Ovary (tissue), 9 donors: ENCODE results near the gene CADM3. TPM values are rescaled to one million over a fixed set of nuclear protein-coding genes. Genes with fewer than 3 reads are reported as not detected.

Experiments
- DNase-seq, 5 donors: peaks; one replicate each; pipeline ENCODE4 v3.0.0-alpha.2; 2019 to 2020
- H3K27ac ChIP-seq, 2 donors: fragments of 200-600 bp; one replicate each; pipeline versions ENCODE4 v1.5.1 to v1.8.0; 2019 to 2022
- H3K27me3 ChIP-seq: fragments of 200-600 bp; one replicate; pipeline ENCODE4 v1.8.0; 2022
- H3K36me3 ChIP-seq: fragments of 200-600 bp; sonication (generic); one replicate; pipeline ENCODE4 v1.5.1; 2019
- H3K4me1 ChIP-seq: one replicate; pipeline ENCODE4 v1.8.1; 2013; ENCODE audit warnings: mild to moderate bottlenecking, moderate library complexity; ENCODE audit not compliant: insufficient read depth
- H3K4me3 ChIP-seq: fragments of 200-600 bp; sonication (generic); one replicate; pipeline ENCODE4 v1.5.1; 2017
- H3K9me3 ChIP-seq, 2 donors: fragments of 200-600 bp in 1 of 2; sonication (generic) in 1 of 2; one replicate each; pipeline versions ENCODE4 v1.5.1 to v1.8.1; 2013 to 2019; ENCODE audit warnings: mild to moderate bottlenecking in 1 of 2, moderate library complexity in 1 of 2
- EP300 ChIP-seq: sonication (generic); formaldehyde crosslinking; IDR thresholded peaks from one replicate; pipeline ENCODE4 v1.6.1; 2017; ENCODE audit warnings: antibody characterized with exemption
- POLR2A ChIP-seq: fragments of 450-650 bp; IDR thresholded peaks from one replicate; pipeline ENCODE4 v1.6.1; 2017; ENCODE audit warnings: antibody characterized with exemption, mild to moderate bottlenecking, moderate library complexity
- WGBS, 3 donors: extraction: QIAGEN DNeasy Blood & Tissue Kit in 1 of 3; methylation state at CpG; one replicate each; pipeline versions ENCODE4 v1.1.5 to v1.1.7; 2013 to 2017; 5-methylcytosine and 5-hydroxymethylcytosine counted together
- intact Hi-C, 4 donors: fragments of 100-400 bp; cut with DNase I; formaldehyde crosslinking; loops; one replicate each; pipeline versions ENCODE4 v1.11.0 to v1.15.1; 2022 to 2023
- polyA plus RNA-seq, 2 donors: library from polyadenylated mRNA; stranded (reverse); fragments of 200-250 nt in 1 of 2; fragments of 350-450 nt in 1 of 2; fragmentation: Illumina TruSeq in 1 of 2; extraction: RNeasy Lipid Tissue Mini Kit (QIAGEN cat#74804) in 1 of 2; gene quantifications; one replicate each; pipeline ENCODE4 v1.2.3, GENCODE V29; 2013 to 2014
- total RNA-seq, 7 donors: library from RNA; depleted of rRNA in 2 of 7; stranded (reverse); fragments of >200 nt in 2 of 7; fragmentation: NEBNext Ultra II Directional in 3 of 7; extraction: Animal tissue kit (Norgen Biotek cat#: 25700) in 3 of 7; gene quantifications; one replicate each; pipeline versions ENCODE4 v1.1.0 to v1.2.4, GENCODE V29; 2016 to 2023
- TF ChIP-seq, protein P1 (sequence below), 3 donors: fragments of 450-650 bp in 2 of 3; fragments of 200-600 bp in 1 of 3; IDR thresholded peaks; one replicate each; pipeline versions ENCODE4 v1.5.1 to v1.8.0; 2016 to 2022; ENCODE audit warnings: antibody characterized with exemption in 3 of 3, mild to moderate bottlenecking in 1 of 3
- donor health status: DM: no; HTN: no; CAD: no; lungs with moderate emphysema.
- donor health status: DM: no; HTN: no; CAD: no.
- donor health status: Bipolar disorder and iron deficiency.
- donor health status: DM: yes; HTN: yes; CAD: no.
- donor health status: DM: no; HTN: no; CAD: no.
- donor health status: DM: yes; HTN: yes; CAD: no.

Gene CADM3
- total and polyA plus RNA-seq, 9 donors = 0.17 to 13.8 (median 1.5) TPM; not detected in 2

DNA sequence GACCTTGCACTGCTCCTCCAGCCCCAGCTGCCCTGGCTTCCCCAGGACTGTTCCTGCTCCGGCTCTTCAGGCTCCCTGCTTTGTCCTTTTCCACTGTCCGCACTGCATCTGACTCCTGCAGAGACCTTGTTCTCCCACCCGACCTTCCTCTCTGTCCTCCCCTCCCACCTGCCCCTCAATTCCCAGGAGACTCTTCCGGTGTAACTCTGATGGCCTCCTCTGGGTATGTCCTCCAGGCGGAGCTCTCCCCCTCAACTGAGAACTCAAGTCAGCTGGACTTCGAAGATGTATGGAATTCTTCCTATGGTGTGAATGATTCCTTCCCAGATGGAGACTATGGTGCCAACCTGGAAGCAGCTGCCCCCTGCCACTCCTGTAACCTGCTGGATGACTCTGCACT lies 33.8 kb downstream of the CADM3 start:
- Histone ChIP-seq H3K27me3 (no peaks in the 10 kb centered on the region), H3K4me3 (no peak overlapping the region), H3K36me3 (no peaks in the 10 kb centered on the region), H3K9me3 (no peaks in the 10 kb centered on the region), H3K4me1 (no peaks in the 10 kb centered on the region), H3K27ac (no peak overlapping the region)
- no peak for DNase-seq
- no peak for TF ChIP-seq EP300
- TF ChIP-seq, protein P1, sequence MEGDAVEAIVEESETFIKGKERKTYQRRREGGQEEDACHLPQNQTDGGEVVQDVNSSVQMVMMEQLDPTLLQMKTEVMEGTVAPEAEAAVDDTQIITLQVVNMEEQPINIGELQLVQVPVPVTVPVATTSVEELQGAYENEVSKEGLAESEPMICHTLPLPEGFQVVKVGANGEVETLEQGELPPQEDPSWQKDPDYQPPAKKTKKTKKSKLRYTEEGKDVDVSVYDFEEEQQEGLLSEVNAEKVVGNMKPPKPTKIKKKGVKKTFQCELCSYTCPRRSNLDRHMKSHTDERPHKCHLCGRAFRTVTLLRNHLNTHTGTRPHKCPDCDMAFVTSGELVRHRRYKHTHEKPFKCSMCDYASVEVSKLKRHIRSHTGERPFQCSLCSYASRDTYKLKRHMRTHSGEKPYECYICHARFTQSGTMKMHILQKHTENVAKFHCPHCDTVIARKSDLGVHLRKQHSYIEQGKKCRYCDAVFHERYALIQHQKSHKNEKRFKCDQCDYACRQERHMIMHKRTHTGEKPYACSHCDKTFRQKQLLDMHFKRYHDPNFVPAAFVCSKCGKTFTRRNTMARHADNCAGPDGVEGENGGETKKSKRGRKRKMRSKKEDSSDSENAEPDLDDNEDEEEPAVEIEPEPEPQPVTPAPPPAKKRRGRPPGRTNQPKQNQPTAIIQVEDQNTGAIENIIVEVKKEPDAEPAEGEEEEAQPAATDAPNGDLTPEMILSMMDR (IDR thresholded peaks at IDR 0.05) = no peak
- TF ChIP-seq POLR2A = no peak
- WGBS, 3 donors = 44 to 61% (median 48%) methylated on average over 6 of the region's 6 CpGs
- intact Hi-C loops = no loop called here

DNA sequence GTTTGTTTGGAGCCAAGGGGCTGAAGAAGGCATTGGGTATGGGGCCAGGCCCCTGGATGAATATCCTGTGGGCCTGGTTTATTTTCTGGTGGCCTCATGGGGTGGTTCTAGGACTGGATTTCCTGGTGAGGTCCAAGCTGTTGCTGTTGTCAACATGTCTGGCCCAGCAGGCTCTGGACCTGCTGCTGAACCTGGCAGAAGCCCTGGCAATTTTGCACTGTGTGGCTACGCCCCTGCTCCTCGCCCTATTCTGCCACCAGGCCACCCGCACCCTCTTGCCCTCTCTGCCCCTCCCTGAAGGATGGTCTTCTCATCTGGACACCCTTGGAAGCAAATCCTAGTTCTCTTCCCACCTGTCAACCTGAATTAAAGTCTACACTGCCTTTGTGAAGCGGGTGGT lies 34.7 kb downstream of the CADM3 start:
- 86 to 91% (median 89%) methylated on average over 4 of the region's 4 CpGs for WGBS, 3 donors
- Histone ChIP-seq H3K36me3 (no peaks in the 10 kb centered on the region), H3K4me3 (no peak overlapping the region), H3K9me3 (no peaks in the 10 kb centered on the region), H3K4me1 (no peaks in the 10 kb centered on the region), H3K27me3 (no peaks in the 10 kb centered on the region), H3K27ac (no peak overlapping the region)
- DNase-seq = no peak
- intact Hi-C loops = no loop called here
- TF ChIP-seq EP300 = no peak
- TF ChIP-seq POLR2A = no peak
- TF ChIP-seq, protein P1 (IDR thresholded peaks at IDR 0.05) = no peak

DNA sequence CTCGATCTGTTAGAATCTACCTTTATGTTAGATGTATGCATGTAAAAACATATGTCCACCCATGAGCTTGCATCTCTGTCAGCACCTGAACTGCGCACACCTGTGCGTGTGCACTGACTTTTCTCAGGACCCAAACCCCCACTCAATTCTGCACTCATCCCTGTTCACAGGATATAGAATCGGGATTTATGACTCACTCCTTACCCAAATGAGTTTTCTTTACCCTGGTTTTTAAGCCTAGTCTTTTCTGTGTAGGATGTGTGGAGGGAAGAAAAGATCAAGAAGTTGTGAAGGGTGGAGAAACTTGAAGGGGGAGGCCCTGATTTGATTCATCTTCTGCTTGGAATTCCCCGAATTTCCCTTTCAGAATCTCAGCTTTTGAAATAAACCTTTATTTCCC lies 35.7 kb downstream of the CADM3 start:
- Histone ChIP-seq H3K27me3 (no peaks in the 10 kb centered on the region), H3K36me3 (no peaks in the 10 kb centered on the region), H3K9me3 (no peaks in the 10 kb centered on the region), H3K27ac (no peak overlapping the region), H3K4me3 (no peak overlapping the region), H3K4me1 (no peaks in the 10 kb centered on the region)
- intact Hi-C loops = no loop called here
- DNase-seq = no peak
- 73 to 77% (median 76%) methylated on average over 5 of the region's 5 CpGs for WGBS, 3 donors
- no peak for TF ChIP-seq POLR2A
- TF ChIP-seq, protein P1 (IDR thresholded peaks at IDR 0.05) = no peak

DNA sequence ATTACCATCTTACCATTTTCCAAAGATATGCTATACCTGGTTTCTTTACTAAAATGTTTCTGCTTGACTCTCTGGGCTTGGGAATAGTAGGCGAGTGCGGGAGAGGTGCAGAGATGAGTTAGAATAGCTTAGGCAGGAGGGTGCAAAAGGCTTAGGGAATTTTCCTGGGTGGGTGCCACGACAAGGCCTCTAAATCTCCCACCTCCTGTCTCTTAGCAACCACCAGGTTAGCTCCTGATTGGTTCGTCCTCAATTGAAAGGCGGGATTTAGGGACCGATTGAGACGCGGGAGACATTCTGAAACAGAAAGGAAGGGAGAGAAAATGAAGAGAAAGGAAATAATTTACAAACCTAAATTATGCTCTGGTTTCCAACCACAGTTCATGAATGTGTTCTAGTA lies 36.4 kb downstream of the CADM3 start:
- DNase-seq = no peak
- intact Hi-C loops = no loop called here
- no peaks in the 10 kb centered on the region for H3K9me3 ChIP-seq
- TF ChIP-seq EP300 = no peak
- TF ChIP-seq, protein P1 (IDR thresholded peaks at IDR 0.05) = no peak
- TF ChIP-seq POLR2A = no peak
- no peak overlapping the region for H3K4me3 ChIP-seq
- no peaks in the 10 kb centered on the region for H3K4me1 ChIP-seq
- H3K36me3 ChIP-seq = no peaks in the 10 kb centered on the region
- WGBS, 3 donors = 16 to 23% (median 20%) methylated on average over 8 of the region's 8 CpGs
- no peaks in the 10 kb centered on the region for H3K27me3 ChIP-seq
- no peak overlapping the region for H3K27ac ChIP-seq
